Caco-2 (cell line): Measurements from ENCODE around the gene JARID2. TPM values are rescaled to one million over a fixed set of nuclear protein-coding genes. Genes with fewer than 3 reads are reported as not detected.

Experiments used
- BruUV-seq: library from RNA; stranded (reverse); fragments of 400-500 nt; replicated peaks from 2 replicates; lab custom pipeline; 2021; lab: Mats Ljungman, UMichigan
- CTCF ChIA-PET: fragments of 300-600 bp; sonication (Branson Sonifier 250); formaldehyde crosslinking; loops from one replicate; lab custom pipeline; 2022; ENCODE audit warnings: antibody characterized with exemption; lab: Charles Lee
- POLR2A ChIA-PET: fragments of 300-600 bp; sonication (Branson Sonifier 250); formaldehyde crosslinking; loops from one replicate; lab custom pipeline; 2022; ENCODE audit warnings: antibody characterized with exemption; lab: Charles Lee
- DNase-seq, 2 experiments: peaks; one replicate each; pipeline versions ENCODE4 v3.0.0 to v3.0.0-alpha.2; 2020 to 2022
- H3K27me3 ChIP-seq: replicated peaks from 2 replicates; pipeline ENCODE4 v1.6.0; 2011; ENCODE audit warnings: low read length; ENCODE audit not compliant: control insufficient read depth, insufficient read depth
- H3K36me3 ChIP-seq: 2 replicates; pipeline ENCODE4 v1.5.1; 2011; ENCODE audit warnings: low read length; ENCODE audit not compliant: control insufficient read depth, insufficient read depth
- H3K4me1 ChIP-seq: fragments of 250-450 bp; sonication (Bioruptor Pico); 2 replicates; pipeline ENCODE4 v1.5.1; 2020; ENCODE audit warnings: mild to moderate bottlenecking
- H3K4me3 ChIP-seq: 2 replicates; pipeline ENCODE4 v1.5.1; 2011; ENCODE audit warnings: low read depth, mild to moderate bottlenecking, control low read depth, low read length
- H3K9me3 ChIP-seq: fragments of 250-450 bp; sonication (Bioruptor Pico); 2 replicates; pipeline ENCODE4 v1.5.1; 2020; ENCODE audit warnings: mild to moderate bottlenecking, moderate library complexity
- H3K27ac Mint-ChIP-seq: one replicate; pipeline ENCODE4 v1.8.0; 2022; ENCODE audit warnings: mixed read lengths; ENCODE audit not compliant: unreplicated experiment
- H3K27me3 Mint-ChIP-seq: one replicate; pipeline ENCODE4 v1.8.0; 2022; ENCODE audit warnings: mixed read lengths; ENCODE audit not compliant: insufficient read depth, unreplicated experiment
- H3K36me3 Mint-ChIP-seq: one replicate; pipeline ENCODE4 v1.8.0; 2022; ENCODE audit warnings: mild to moderate bottlenecking, mixed read lengths; ENCODE audit not compliant: insufficient read depth, unreplicated experiment
- H3K4me1 Mint-ChIP-seq: one replicate; pipeline ENCODE4 v1.8.0; 2022; ENCODE audit warnings: low read depth, mixed read lengths; ENCODE audit not compliant: unreplicated experiment
- H3K4me3 Mint-ChIP-seq: one replicate; pipeline ENCODE4 v1.8.0; 2022; ENCODE audit warnings: mild to moderate bottlenecking, moderate library complexity, mixed read lengths; ENCODE audit not compliant: unreplicated experiment
- H3K9me3 Mint-ChIP-seq: one replicate; pipeline ENCODE4 v1.8.0; 2022; ENCODE audit warnings: mixed read lengths; ENCODE audit not compliant: unreplicated experiment
- intact Hi-C: fragments of 100-400 bp; cut with micrococcal nuclease; formaldehyde crosslinking; loops from one replicate; pipeline ENCODE4 v1.10.0; 2022; ENCODE audit not compliant: unreplicated experiment
- total RNA-seq: library from RNA; stranded (reverse); gene quantifications from 2 replicates; pipeline ENCODE4 v1.2.3, GENCODE V29; 2022
- TF ChIP-seq, protein P1 (sequence below), 2 experiments: fragments of 200-600 bp in 1 of 2; IDR thresholded peaks; 1 replicate in 1 of 2; 2 replicates in 1 of 2; pipeline versions ENCODE4 v1.5.1 to v1.8.0; 2011 to 2022; ENCODE audit warnings: antibody characterized with exemption in 1 of 2, control low read depth in 1 of 2, inconsistent platforms in 1 of 2, low read depth in 1 of 2, low read length in 1 of 2, mild to moderate bottlenecking in 1 of 2, moderate library complexity in 1 of 2; ENCODE audit not compliant: insufficient read depth in 1 of 2, severe bottlenecking in 1 of 2, unreplicated experiment in 1 of 2

JARID2 gene
- total RNA-seq, 1 experiment from 2014 or later = 18.3 TPM

- Mint-ChIP-seq H3K9me3 (peaks cover 31% of the 10 kb centered on the region), H3K36me3 (peaks cover 84% of the 10 kb centered on the region), H3K4me3 (no peak overlapping the region), H3K4me1 (peaks cover 12% of the 10 kb centered on the region), H3K27ac (peak overlapping the region; percentile 73), H3K27me3 (no peaks in the 10 kb centered on the region)
- ChIA-PET CTCF (no interaction called here), POLR2A (no interaction called here)
- no TSS peak for BruUV-seq
- no peaks in the 10 kb centered on the region; the same call in 1 of the 2 replicates for H3K36me3 ChIP-seq
- DNase-seq = no peak
- intact Hi-C loops = no loop called here
- H3K27me3 ChIP-seq = no peaks in the 10 kb centered on the region
- H3K9me3 ChIP-seq = no peaks in the 10 kb centered on the region
- TF ChIP-seq, protein P1, sequence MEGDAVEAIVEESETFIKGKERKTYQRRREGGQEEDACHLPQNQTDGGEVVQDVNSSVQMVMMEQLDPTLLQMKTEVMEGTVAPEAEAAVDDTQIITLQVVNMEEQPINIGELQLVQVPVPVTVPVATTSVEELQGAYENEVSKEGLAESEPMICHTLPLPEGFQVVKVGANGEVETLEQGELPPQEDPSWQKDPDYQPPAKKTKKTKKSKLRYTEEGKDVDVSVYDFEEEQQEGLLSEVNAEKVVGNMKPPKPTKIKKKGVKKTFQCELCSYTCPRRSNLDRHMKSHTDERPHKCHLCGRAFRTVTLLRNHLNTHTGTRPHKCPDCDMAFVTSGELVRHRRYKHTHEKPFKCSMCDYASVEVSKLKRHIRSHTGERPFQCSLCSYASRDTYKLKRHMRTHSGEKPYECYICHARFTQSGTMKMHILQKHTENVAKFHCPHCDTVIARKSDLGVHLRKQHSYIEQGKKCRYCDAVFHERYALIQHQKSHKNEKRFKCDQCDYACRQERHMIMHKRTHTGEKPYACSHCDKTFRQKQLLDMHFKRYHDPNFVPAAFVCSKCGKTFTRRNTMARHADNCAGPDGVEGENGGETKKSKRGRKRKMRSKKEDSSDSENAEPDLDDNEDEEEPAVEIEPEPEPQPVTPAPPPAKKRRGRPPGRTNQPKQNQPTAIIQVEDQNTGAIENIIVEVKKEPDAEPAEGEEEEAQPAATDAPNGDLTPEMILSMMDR (IDR thresholded peaks at IDR 0.05; ENCODE audit: insufficient read depth in 1 of 2, low read depth in 1 of 2, low read length in 1 of 2, severe bottlenecking in 1 of 2, unreplicated experiment in 1 of 2) = no peak
- no peaks in the 10 kb centered on the region for H3K4me1 ChIP-seq
- no peak overlapping the region for H3K4me3 ChIP-seq
These were observed 279.1 kb downstream of the JARID2 start for GRCh38 chr6:15524861-15525401.

GRCh38 chr6:15526212-15526701 is 280.4 kb downstream of the JARID2 start:
- intact Hi-C loops = no loop called here
- H3K4me3 ChIP-seq = no peak overlapping the region
- no peaks in the 10 kb centered on the region for H3K9me3 ChIP-seq
- TF ChIP-seq, protein P1 (IDR thresholded peaks at IDR 0.05; ENCODE audit: insufficient read depth in 1 of 2, low read depth in 1 of 2, low read length in 1 of 2, severe bottlenecking in 1 of 2, unreplicated experiment in 1 of 2) = no peak
- ChIA-PET POLR2A (no interaction called here), CTCF (no interaction called here)
- no peaks in the 10 kb centered on the region for H3K4me1 ChIP-seq
- Mint-ChIP-seq H3K4me1 (peaks cover 12% of the 10 kb centered on the region), H3K27ac (peak overlapping the region; percentile 73), H3K4me3 (peak overlapping the region; percentile 33), H3K27me3 (no peaks in the 10 kb centered on the region), H3K36me3 (peaks cover 84% of the 10 kb centered on the region), H3K9me3 (peaks cover 31% of the 10 kb centered on the region)
- BruUV-seq = no TSS peak
- DNase-seq = no peak
- no peaks in the 10 kb centered on the region for H3K27me3 ChIP-seq
- H3K36me3 ChIP-seq = no peaks in the 10 kb centered on the region; the same call in 1 of the 2 replicates

- H3K36me3 ChIP-seq = no peaks in the 10 kb centered on the region; the same call in 1 of the 2 replicates
- peaks cover 70% of the 10 kb centered on the region for H3K36me3 Mint-ChIP-seq
- ChIA-PET CTCF (no interaction called here), POLR2A (no interaction called here)
- peaks cover 31% of the 10 kb centered on the region for H3K9me3 Mint-ChIP-seq
- no peaks in the 10 kb centered on the region for H3K9me3 ChIP-seq
- TF ChIP-seq, protein P1 (IDR thresholded peaks at IDR 0.05; ENCODE audit: insufficient read depth in 1 of 2, low read depth in 1 of 2, low read length in 1 of 2, severe bottlenecking in 1 of 2, unreplicated experiment in 1 of 2) = no peak
- no peaks in the 10 kb centered on the region for H3K27me3 ChIP-seq
- H3K4me3 Mint-ChIP-seq = no peak overlapping the region
- peaks cover 12% of the 10 kb centered on the region for H3K4me1 Mint-ChIP-seq
- no peak overlapping the region for H3K27ac Mint-ChIP-seq
- no peaks in the 10 kb centered on the region for H3K27me3 Mint-ChIP-seq
- BruUV-seq = no TSS peak
- intact Hi-C loops = no loop called here
- H3K4me1 ChIP-seq = no peaks in the 10 kb centered on the region
- no peak for DNase-seq
- no peak overlapping the region for H3K4me3 ChIP-seq
These were observed 282.2 kb downstream of the JARID2 start for GRCh38 chr6:15527838-15528617.
